ENCODE results near the gene STK26.

DNA sequence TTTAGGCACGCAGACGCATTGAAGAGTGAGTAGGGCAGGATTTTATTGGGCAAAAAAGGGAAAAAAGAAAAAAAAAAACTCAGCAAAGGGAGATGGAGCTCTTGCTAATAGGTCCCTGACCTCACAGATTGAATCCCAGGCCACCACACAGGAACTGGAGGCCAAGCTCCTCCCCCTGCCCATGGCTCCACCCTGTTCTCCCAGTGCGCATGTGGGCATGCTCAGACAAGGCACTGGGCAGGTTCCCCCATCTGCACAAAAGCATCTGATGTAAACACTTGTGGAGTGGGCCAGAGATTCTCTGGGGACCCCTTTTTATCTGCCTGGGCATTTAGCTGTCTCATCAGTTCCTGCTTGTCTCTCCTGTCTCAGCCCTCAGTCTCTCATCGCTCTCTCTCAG lies 95.3 kb downstream of the STK26 start:
- TF ChIP-seq, protein P1, sequence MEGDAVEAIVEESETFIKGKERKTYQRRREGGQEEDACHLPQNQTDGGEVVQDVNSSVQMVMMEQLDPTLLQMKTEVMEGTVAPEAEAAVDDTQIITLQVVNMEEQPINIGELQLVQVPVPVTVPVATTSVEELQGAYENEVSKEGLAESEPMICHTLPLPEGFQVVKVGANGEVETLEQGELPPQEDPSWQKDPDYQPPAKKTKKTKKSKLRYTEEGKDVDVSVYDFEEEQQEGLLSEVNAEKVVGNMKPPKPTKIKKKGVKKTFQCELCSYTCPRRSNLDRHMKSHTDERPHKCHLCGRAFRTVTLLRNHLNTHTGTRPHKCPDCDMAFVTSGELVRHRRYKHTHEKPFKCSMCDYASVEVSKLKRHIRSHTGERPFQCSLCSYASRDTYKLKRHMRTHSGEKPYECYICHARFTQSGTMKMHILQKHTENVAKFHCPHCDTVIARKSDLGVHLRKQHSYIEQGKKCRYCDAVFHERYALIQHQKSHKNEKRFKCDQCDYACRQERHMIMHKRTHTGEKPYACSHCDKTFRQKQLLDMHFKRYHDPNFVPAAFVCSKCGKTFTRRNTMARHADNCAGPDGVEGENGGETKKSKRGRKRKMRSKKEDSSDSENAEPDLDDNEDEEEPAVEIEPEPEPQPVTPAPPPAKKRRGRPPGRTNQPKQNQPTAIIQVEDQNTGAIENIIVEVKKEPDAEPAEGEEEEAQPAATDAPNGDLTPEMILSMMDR (IDR thresholded peaks at IDR 0.05), result no peak
- no peak for TF ChIP-seq EP300 (IDR thresholded peaks at IDR 0.05)

Data from ovary (tissue), 3 donors.